Stomach (tissue), 4 donors: ENCODE results near the gene PALM3.

ENCODE experiments used
- CTCF ChIP-seq, 7 experiments: fragments of 450-650 bp in 4 of 7; fragments of 200-600 bp in 3 of 7; sonication (generic) in 3 of 7; IDR thresholded peaks; one replicate each; pipeline ENCODE4 v1.5.1; 2016 to 2019; ENCODE audit warnings: antibody characterized with exemption in 7 of 7, control low read depth in 2 of 7, mild to moderate bottlenecking in 1 of 7
- POLR2AphosphoS5 ChIP-seq, 3 donors: sonication (generic); formaldehyde crosslinking; IDR thresholded peaks; one replicate each; pipeline ENCODE4 v1.6.1; 2016; ENCODE audit warnings: antibody characterized with exemption in 3 of 3

GRCh38 chr19:14089662-14090508 is 28.0 kb upstream of the PALM3 start:
- TF ChIP-seq CTCF (IDR thresholded peaks at IDR 0.05) (peak in 1 of 7 experiments; percentile 21), POLR2AphosphoS5 (IDR thresholded peaks at IDR 0.05) (no peak)
